Retinal pigment epithelial cell (primary cell): ENCODE data around the gene NUTM1.
"Not testable (repeated sequence)": the region's sequence is repeated elsewhere in the genome, so short reads cannot be mapped to it uniquely, and the experiment has no call there.

Experiments used
- DNase-seq: peaks from one replicate; pipeline ENCODE4 v3.0.0-alpha.2; 2010; ENCODE audit warnings: low read depth
- H3K4me3 ChIP-seq: 2 replicates; pipeline ENCODE4 v1.5.1; 2011; ENCODE audit warnings: mild to moderate bottlenecking, low read length, control low read depth, moderate library complexity
- CTCF ChIP-seq: conservative IDR thresholded peaks from 2 replicates; pipeline ENCODE4 v1.5.1; 2011; ENCODE audit warnings: low read depth, low read length, control low read depth, inconsistent platforms

NUTM1 gene

DNA sequence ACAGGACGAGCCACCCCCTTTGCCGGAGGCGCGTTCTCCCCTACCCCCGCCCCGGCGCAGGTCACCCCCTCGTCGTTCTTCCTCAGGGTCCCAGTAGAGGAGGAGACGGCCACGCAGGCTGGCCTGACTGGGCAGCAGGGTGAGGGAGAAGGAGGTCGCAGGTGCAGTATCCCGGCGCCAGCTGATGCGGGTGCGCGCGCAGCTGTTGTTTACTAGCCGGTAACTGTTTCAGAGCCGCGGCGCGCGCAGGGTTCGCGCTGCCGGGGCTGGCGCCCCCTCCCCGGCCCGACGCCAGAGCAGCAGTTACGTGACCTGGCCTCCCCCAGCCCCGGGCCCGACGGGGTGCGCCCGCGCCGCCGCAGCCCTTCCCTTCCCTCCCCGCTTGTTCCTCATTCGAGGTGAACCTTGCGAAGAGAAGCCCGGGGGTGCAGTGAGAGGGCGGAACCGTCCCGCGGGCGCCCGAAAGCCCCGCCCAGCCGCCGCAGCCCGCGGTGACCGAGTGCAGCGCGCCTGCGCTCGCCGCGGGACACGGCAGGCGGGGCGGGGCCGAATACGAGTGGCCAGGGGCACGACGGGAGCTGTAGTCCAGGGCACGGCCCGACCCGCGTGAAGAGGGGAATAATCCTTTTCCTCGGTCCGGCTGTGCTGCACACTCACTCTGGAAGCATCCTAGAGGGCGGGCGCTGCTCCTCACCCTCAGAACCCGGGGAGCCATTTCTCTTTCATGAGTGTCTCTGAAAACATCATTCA is 5.4 kb upstream of the NUTM1 start, which contains the start of gene SLC12A6:
SLC12A6 (minus strand) TSS at position 225 of the 750 bp plus-strand sequence. CDS start 1,101 bp downstream, outside the sequence.
- peak within 1 kb of the TSS; percentile 77 for H3K4me3 ChIP-seq
- peak; percentile 64 for DNase-seq
- TF ChIP-seq CTCF = no peak

GRCh38 chr15:34338347-34338746 is 4.8 kb upstream of the NUTM1 start:
- peak overlapping the region; percentile 77 for H3K4me3 ChIP-seq
- no peak for TF ChIP-seq CTCF
- no peak for DNase-seq

- no peak overlapping the region for H3K4me3 ChIP-seq
- TF ChIP-seq CTCF = no peak
- DNase-seq = no peak
These were observed 3.2 kb upstream of the NUTM1 start for GRCh38 chr15:34339946-34340345.

GRCh38 chr15:34341381-34342212 is 1.5 kb upstream of the NUTM1 start:
- TF ChIP-seq CTCF = no peak
- DNase-seq = no peak
- peak overlapping the region; percentile 99 for H3K4me3 ChIP-seq

DNA sequence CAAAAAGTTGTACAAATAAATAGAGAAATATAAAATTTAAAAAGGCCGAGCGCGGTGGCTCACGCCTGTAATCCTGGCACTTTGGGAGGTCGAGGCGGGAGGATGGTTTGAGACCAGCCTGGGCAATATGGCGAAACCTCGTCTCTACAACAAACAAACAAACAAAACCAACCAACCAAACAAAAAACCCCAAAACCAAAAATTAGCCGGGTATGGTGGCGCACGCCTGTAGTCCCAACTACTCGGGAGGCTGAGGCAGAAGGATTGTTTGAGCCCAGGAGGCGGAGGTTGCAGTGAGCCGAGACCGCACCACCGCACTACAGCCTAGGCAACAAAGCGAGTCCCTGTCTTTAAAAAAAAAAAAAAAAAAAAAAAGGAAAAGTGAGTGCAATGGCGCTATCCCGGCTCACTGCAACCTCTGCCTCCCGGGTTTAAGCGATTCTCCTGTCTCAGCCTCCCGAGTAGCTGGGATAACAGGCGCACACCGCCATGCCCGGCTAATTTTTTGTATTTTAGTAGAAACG is 840 bp upstream of the NUTM1 start:
- not testable (repeated sequence) for DNase-seq
- H3K4me3 ChIP-seq = peak overlapping the region; percentile 99

GRCh38 chr15:34347951-34348638 is 5.0 kb downstream of the NUTM1 start:
- DNase-seq = no peak
- no peak overlapping the region for H3K4me3 ChIP-seq
- no peak for TF ChIP-seq CTCF

DNA sequence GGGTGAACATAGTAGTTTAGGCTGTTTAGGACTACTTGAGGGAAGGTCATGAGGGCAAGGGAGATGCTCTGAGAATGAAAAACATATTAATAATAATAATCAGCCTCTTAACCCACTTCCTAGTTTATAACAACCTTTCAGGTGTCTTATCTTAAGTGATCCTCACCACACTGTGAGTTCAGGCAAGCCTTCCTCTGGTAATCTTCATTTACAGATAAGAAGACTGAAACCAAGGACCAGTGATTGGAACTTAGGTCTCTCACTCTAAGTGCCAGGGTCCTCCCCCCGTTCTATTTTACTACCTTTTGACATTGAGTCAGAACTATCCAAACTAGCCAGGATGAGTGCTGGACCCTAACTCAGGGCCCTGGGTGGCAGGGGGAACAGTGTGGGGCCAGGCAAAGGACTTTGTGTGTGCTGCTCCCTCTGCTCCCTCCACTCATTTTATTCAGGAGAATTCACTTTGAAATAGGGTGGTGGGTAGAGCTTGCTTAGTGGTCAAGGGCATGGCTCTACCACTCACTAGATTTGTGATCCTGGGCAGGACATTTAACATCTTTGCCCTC is 5.7 kb downstream of the NUTM1 start:
- no peak overlapping the region for H3K4me3 ChIP-seq
- no peak for DNase-seq
- no peak for TF ChIP-seq CTCF
